Activated CD8-positive, alpha-beta T cell treated with anti-CD3 and anti-CD28 coated beads for 36 hours (primary cell): ENCODE measurements around the gene ZMYM4. TPM values are rescaled to one million over a fixed set of nuclear protein-coding genes. Genes with fewer than 3 reads are reported as not detected.

ENCODE experiments used
- ATAC-seq: fragments of 200-7000 bp; cut with Tn5 transposase; one replicate; pipeline ENCODE4 v1.10.0; 2021; ENCODE audit warnings: mild to moderate bottlenecking, moderate library complexity
- CTCF ChIA-PET: fragments of 350-600 bp; sonication (Branson Sonifier 250); formaldehyde crosslinking; loops from one replicate; lab custom pipeline; 2021; ENCODE audit warnings: antibody characterized with exemption; lab: Charles Lee
- POLR2A ChIA-PET: fragments of 350-600 bp; sonication (Branson Sonifier 250); formaldehyde crosslinking; loops from one replicate; lab custom pipeline; 2021; ENCODE audit warnings: antibody characterized with exemption; lab: Charles Lee
- DNase-seq: peaks from one replicate; pipeline ENCODE4 v3.0.0-alpha.2; 2020
- H3K27ac Mint-ChIP-seq: one replicate; pipeline ENCODE4 v1.8.0; 2021; ENCODE audit warnings: mild to moderate bottlenecking, mixed read lengths
- H3K27me3 Mint-ChIP-seq: one replicate; pipeline ENCODE4 v1.8.0; 2021; ENCODE audit warnings: mixed read lengths
- H3K36me3 Mint-ChIP-seq: one replicate; pipeline ENCODE4 v1.8.0; 2021; ENCODE audit warnings: low read depth, mixed read lengths
- H3K4me1 Mint-ChIP-seq: one replicate; pipeline ENCODE4 v1.8.0; 2021; ENCODE audit warnings: low read depth, mixed read lengths
- H3K4me3 Mint-ChIP-seq: one replicate; pipeline ENCODE4 v1.8.0; 2021; ENCODE audit warnings: mild to moderate bottlenecking, moderate library complexity, mixed read lengths
- H3K9me3 Mint-ChIP-seq: one replicate; pipeline ENCODE4 v1.8.0; 2021; ENCODE audit warnings: mixed read lengths
- CTCF ChIP-seq: fragments of 200-600 bp; IDR thresholded peaks from one replicate; pipeline ENCODE4 v1.8.0; 2022; ENCODE audit warnings: antibody characterized with exemption, mild to moderate bottlenecking
- intact Hi-C: fragments of 100-400 bp; cut with micrococcal nuclease; formaldehyde crosslinking; loops from one replicate; pipeline ENCODE4 v1.10.0; 2022
- total RNA-seq, 2 experiments: library from RNA; stranded (reverse); gene quantifications; one replicate each; pipeline ENCODE4 v1.2.3, GENCODE V29; 2021

The ZMYM4 gene
- total RNA-seq, 2 experiments from 2014 or later = 26.0 to 31.6 TPM

GRCh38 chr1:35280006-35280405 lies 11.5 kb downstream of the ZMYM4 start:
- no peak for ATAC-seq
- H3K4me3 Mint-ChIP-seq = no peak overlapping the region
- H3K36me3 Mint-ChIP-seq = peaks cover 44% of the 10 kb centered on the region
- no peak for DNase-seq
- peaks cover 15% of the 10 kb centered on the region for H3K4me1 Mint-ChIP-seq
- intact Hi-C loops = no loop called here
- no peaks in the 10 kb centered on the region for H3K27me3 Mint-ChIP-seq
- ChIA-PET POLR2A (no interaction called here), CTCF (interaction anchor here (1.3 kb wide), 1 partner anchor 10 kb away, joined by 4 read pairs; no protein-coding TSS in a partner anchor)
- TF ChIP-seq CTCF = no peak
- no peak overlapping the region for H3K27ac Mint-ChIP-seq
- H3K9me3 Mint-ChIP-seq = peaks cover 15% of the 10 kb centered on the region

GRCh38 chr1:35281565-35281964 lies 13.1 kb downstream of the ZMYM4 start:
- H3K36me3 Mint-ChIP-seq = peaks cover 47% of the 10 kb centered on the region
- DNase-seq = no peak
- no peak for ATAC-seq
- no peak overlapping the region for H3K27ac Mint-ChIP-seq
- H3K4me1 Mint-ChIP-seq = peaks cover 29% of the 10 kb centered on the region
- TF ChIP-seq CTCF = no peak
- H3K4me3 Mint-ChIP-seq = no peak overlapping the region
- peaks cover 17% of the 10 kb centered on the region for H3K9me3 Mint-ChIP-seq
- POLR2A ChIA-PET = interaction anchor here (1.3 kb wide), 1 partner anchor 93 kb away, joined by 3 read pairs; no protein-coding TSS in a partner anchor
- no peaks in the 10 kb centered on the region for H3K27me3 Mint-ChIP-seq
- intact Hi-C loops = no loop called here
- CTCF ChIA-PET = no interaction called here

GRCh38 chr1:35282172-35282571 lies 13.7 kb downstream of the ZMYM4 start:
- peaks cover 17% of the 10 kb centered on the region for H3K9me3 Mint-ChIP-seq
- H3K27me3 Mint-ChIP-seq = no peaks in the 10 kb centered on the region
- peaks cover 32% of the 10 kb centered on the region for H3K4me1 Mint-ChIP-seq
- ATAC-seq (no peak), DNase-seq (no peak)
- intact Hi-C loops = no loop called here
- no peak overlapping the region for H3K4me3 Mint-ChIP-seq
- ChIA-PET POLR2A (interaction anchor here (1.3 kb wide), 1 partner anchor 94 kb away, joined by 3 read pairs; no protein-coding TSS in a partner anchor), CTCF (no interaction called here)
- no peak for TF ChIP-seq CTCF
- H3K36me3 Mint-ChIP-seq = peaks cover 46% of the 10 kb centered on the region
- no peak overlapping the region for H3K27ac Mint-ChIP-seq

- Mint-ChIP-seq H3K27me3 (no peaks in the 10 kb centered on the region), H3K9me3 (peaks cover 13% of the 10 kb centered on the region), H3K36me3 (peaks cover 26% of the 10 kb centered on the region), H3K27ac (no peak overlapping the region), H3K4me1 (peaks cover 42% of the 10 kb centered on the region), H3K4me3 (no peak overlapping the region)
- DNase-seq (no peak), ATAC-seq (no peak)
- intact Hi-C loops = no loop called here
- no peak for TF ChIP-seq CTCF
- POLR2A ChIA-PET = no interaction called here
- CTCF ChIA-PET = no interaction called here
Measured at GRCh38 chr1:35284852-35285251, 16.3 kb downstream of the ZMYM4 start.

GRCh38 chr1:35285771-35286606 lies 17.5 kb downstream of the ZMYM4 start:
- peak overlapping the region; percentile 16 for H3K27ac Mint-ChIP-seq
- H3K36me3 Mint-ChIP-seq = peaks cover 22% of the 10 kb centered on the region
- peaks cover 38% of the 10 kb centered on the region for H3K4me1 Mint-ChIP-seq
- intact Hi-C loops = no loop called here
- DNase-seq (no peak), ATAC-seq (no peak)
- ChIA-PET CTCF (no interaction called here), POLR2A (no interaction called here)
- peaks cover 12% of the 10 kb centered on the region for H3K9me3 Mint-ChIP-seq
- H3K27me3 Mint-ChIP-seq = no peaks in the 10 kb centered on the region
- no peak for TF ChIP-seq CTCF
- H3K4me3 Mint-ChIP-seq = no peak overlapping the region
